ENCODE results near the gene CAPN14. TPM values are rescaled to one million over a fixed set of nuclear protein-coding genes. Genes with fewer than 3 reads are reported as not detected.
A peak's percentile ranks its signal among the peaks of the same experiment; 100 is the strongest.

CAPN14 gene
- total RNA-seq, 6 donors from 2014 or later, result 0.11 to 1.0 (median 0.27) TPM

DNA sequence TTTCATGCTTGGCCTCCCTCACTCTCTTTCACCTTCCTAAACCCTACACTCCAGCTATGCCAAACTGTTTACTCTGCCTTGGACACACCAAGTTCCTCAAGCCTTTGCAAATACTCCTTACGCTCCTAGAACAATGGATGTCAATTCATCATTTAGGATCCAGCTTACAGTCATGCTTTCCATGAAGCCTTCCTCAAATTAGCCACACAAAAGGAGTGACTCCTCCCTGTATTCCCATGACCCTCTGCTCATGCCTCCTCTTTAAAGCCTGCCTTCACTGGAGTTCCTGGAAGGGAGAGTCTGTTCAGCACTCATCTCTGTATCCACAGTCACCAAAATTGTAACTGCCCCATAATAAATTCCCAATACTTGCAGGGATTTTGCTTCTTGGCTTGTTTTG is 15.9 kb upstream of the CAPN14 start:
- no peaks in the 10 kb centered on the region for H3K27me3 ChIP-seq
- peaks cover 8 to 24% (median 16%) of the 10 kb centered on the region in 4 donors for H3K4me1 ChIP-seq
- H3K36me3 ChIP-seq, result no peaks in the 10 kb centered on the region
- DNase-seq, result no peak
- 60 to 75% methylated on average over 1 of the region's 1 CpG for WGBS, 2 donors
- peak overlapping the region in 1 of 4 donors; percentile 79 for H3K4me3 ChIP-seq
- TF ChIP-seq POLR2AphosphoS5 (IDR thresholded peaks at IDR 0.05) (peak in 1 of 2 donors; percentile 15), POLR2A (IDR thresholded peaks at IDR 0.05) (no peak), EP300 (IDR thresholded peaks at IDR 0.05) (no peak)
- TF ChIP-seq, protein P1, sequence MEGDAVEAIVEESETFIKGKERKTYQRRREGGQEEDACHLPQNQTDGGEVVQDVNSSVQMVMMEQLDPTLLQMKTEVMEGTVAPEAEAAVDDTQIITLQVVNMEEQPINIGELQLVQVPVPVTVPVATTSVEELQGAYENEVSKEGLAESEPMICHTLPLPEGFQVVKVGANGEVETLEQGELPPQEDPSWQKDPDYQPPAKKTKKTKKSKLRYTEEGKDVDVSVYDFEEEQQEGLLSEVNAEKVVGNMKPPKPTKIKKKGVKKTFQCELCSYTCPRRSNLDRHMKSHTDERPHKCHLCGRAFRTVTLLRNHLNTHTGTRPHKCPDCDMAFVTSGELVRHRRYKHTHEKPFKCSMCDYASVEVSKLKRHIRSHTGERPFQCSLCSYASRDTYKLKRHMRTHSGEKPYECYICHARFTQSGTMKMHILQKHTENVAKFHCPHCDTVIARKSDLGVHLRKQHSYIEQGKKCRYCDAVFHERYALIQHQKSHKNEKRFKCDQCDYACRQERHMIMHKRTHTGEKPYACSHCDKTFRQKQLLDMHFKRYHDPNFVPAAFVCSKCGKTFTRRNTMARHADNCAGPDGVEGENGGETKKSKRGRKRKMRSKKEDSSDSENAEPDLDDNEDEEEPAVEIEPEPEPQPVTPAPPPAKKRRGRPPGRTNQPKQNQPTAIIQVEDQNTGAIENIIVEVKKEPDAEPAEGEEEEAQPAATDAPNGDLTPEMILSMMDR (IDR thresholded peaks at IDR 0.05), result no peak
- no peak for ATAC-seq (ENCODE audit: low FRiP score in 2 of 2)
- H3K27ac ChIP-seq, result peak overlapping the region in 2 of 4 donors; percentile 58 to 79
- H3K9me3 ChIP-seq, result no peaks in the 10 kb centered on the region

DNA sequence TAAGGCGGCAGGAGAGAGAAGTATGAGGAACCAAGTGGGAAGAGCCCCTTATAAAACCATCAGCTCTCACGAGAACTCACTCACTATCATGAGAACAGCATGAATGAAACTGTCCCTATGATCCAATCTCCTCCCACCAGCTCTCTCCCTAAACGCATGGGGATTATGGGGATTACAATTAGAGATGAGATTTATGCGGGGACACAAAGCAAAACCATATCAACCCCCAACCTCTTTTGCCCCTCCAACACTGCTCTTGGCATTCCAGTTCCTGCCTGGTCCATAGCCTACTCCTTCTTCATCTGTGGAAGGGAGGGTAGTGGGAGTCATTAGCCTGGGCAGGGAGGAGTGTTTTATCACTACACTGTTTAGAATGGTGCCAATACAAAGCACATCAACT is 15.3 kb upstream of the CAPN14 start:
- TF ChIP-seq, protein P1 (IDR thresholded peaks at IDR 0.05), result no peak
- no peak for TF ChIP-seq POLR2AphosphoS5 (IDR thresholded peaks at IDR 0.05)
- no peak for TF ChIP-seq EP300 (IDR thresholded peaks at IDR 0.05)
- TF ChIP-seq POLR2A (IDR thresholded peaks at IDR 0.05), result no peak
- 74 to 77% methylated on average over 4 of the region's 4 CpGs for WGBS, 2 donors

DNA sequence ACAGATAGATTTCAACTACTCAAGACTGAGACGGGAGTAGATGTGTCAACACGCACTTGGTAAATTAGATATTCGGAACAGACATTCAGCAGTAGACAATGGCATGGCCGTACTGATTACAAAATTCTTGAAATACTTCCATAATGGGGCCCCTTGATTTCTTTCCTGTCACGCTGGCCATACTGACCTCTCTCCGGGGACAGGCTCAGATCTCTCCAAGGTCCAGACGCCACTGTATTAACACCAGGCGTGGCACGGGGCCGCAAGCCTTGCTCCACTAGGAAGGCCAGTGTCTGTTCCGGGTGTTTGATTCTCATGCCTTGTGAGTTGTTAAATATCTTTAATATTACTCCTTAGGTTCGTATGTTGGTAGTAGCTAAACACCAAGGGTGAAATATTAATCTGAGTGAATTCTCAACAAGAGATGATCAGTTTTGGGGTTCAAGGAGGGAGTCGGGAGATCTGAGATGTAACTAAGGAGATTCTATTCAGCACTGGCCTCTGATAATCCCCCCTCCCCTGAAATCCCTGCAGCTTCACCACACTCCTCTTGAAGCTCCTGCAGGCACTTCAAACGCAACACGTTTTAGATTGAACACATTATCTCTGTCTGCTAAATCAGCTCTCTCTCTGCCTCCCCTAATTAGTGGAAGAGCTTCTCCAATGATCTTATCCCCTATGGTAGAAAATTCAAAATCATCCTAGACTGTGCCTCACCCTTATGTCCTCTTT is 14.4 kb upstream of the CAPN14 start:
- no peak for TF ChIP-seq POLR2A (IDR thresholded peaks at IDR 0.05)
- TF ChIP-seq, protein P1 (IDR thresholded peaks at IDR 0.05), result no peak
- TF ChIP-seq POLR2AphosphoS5 (IDR thresholded peaks at IDR 0.05), result no peak
- Histone ChIP-seq H3K36me3 (no peaks in the 10 kb centered on the region), H3K4me3 (no peak overlapping the region), H3K9me3 (no peaks in the 10 kb centered on the region), H3K4me1 (peaks cover 8 to 24% (median 16%) of the 10 kb centered on the region in 4 donors), H3K27me3 (no peaks in the 10 kb centered on the region), H3K27ac (no peak overlapping the region)
- ATAC-seq (ENCODE audit: low FRiP score in 2 of 2) (no peak), DNase-seq (peak in 1 of 2 donors; percentile 24)
- WGBS, 2 donors, result 65 to 79% methylated on average over 15 of the region's 15 CpGs

More for the DNA sequence above, 15.3 kb upstream of the CAPN14 start:
- Histone ChIP-seq H3K9me3 (no peaks in the 10 kb centered on the region), H3K4me3 (no peak overlapping the region), H3K27me3 (no peaks in the 10 kb centered on the region), H3K27ac (no peak overlapping the region), H3K36me3 (no peaks in the 10 kb centered on the region), H3K4me1 (peaks cover 8 to 24% (median 16%) of the 10 kb centered on the region in 4 donors)
- ATAC-seq (ENCODE audit: low FRiP score in 2 of 2) (no peak), DNase-seq (no peak)

DNA sequence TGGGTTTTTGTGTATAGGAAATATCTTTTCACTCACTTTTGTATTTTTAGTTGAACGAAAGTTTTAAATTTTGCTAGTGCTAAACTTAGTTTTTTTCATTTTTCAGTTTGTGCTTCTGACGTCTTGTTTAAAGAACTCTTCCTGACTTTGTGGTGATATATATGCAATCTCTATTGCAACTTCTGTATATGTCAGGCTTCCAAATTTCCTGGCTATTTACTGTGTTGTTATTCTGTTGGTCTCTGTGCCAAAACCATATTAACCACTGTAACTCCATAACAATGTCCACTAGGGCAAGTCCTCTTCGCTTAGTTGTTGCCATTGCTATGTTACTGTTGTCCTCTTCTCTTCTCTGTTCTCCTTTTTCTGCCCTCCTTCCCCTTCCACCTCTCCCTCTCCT is 13.4 kb upstream of the CAPN14 start:
- ATAC-seq (ENCODE audit: low FRiP score in 2 of 2) (no peak), DNase-seq (no peak)
- WGBS, 2 donors, result 54 to 55% methylated on average over 3 of the region's 3 CpGs
- H3K27me3 ChIP-seq, result no peaks in the 10 kb centered on the region
- no peak overlapping the region for H3K27ac ChIP-seq
- no peak for TF ChIP-seq EP300 (IDR thresholded peaks at IDR 0.05)
- no peak for TF ChIP-seq POLR2AphosphoS5 (IDR thresholded peaks at IDR 0.05)
- TF ChIP-seq, protein P1 (IDR thresholded peaks at IDR 0.05), result no peak
- TF ChIP-seq POLR2A (IDR thresholded peaks at IDR 0.05), result no peak
- peaks cover 8 to 18% (median 16%) of the 10 kb centered on the region in 4 donors for H3K4me1 ChIP-seq
- H3K4me3 ChIP-seq, result no peak overlapping the region
- H3K36me3 ChIP-seq, result no peaks in the 10 kb centered on the region
- H3K9me3 ChIP-seq, result no peaks in the 10 kb centered on the region

DNA sequence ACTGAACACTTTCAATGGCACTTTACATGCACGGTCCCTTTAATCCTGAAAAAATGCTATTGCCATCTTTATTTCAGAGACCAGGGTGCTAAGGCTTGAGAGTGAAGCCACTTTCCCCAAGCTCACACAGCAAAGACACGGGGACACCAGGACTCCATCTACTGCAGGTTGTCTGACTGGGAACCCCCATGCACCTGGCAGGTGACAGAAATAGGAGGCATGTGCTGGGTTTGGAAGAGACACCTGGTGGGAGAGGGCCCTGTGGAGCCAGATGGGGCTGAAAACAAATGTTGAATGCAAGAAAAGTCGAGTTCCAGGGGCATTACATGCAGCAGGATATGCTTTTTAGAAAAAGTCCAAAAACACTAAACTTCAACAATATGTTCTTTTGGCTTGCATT is 11.4 kb upstream of the CAPN14 start:
- no peak for ATAC-seq (ENCODE audit: low FRiP score in 2 of 2)
- no peak overlapping the region for H3K4me3 ChIP-seq
- no peak overlapping the region for H3K27ac ChIP-seq
- TF ChIP-seq POLR2AphosphoS5 (IDR thresholded peaks at IDR 0.05) (no peak), EP300 (IDR thresholded peaks at IDR 0.05) (no peak), POLR2A (IDR thresholded peaks at IDR 0.05) (no peak)
- TF ChIP-seq, protein P1 (IDR thresholded peaks at IDR 0.05), result no peak
- peaks cover 0 to 8% (median 6%) of the 10 kb centered on the region in 4 donors for H3K4me1 ChIP-seq
- no peak for DNase-seq
- H3K27me3 ChIP-seq, result no peaks in the 10 kb centered on the region
- H3K36me3 ChIP-seq, result no peaks in the 10 kb centered on the region
- WGBS, 2 donors, result 79 to 88% methylated on average over 3 of the region's 3 CpGs
- no peaks in the 10 kb centered on the region for H3K9me3 ChIP-seq

Data from upper lobe of left lung (tissue), 6 donors.